Measurements from ENCODE around the gene CP.

- TF ChIP-seq CTCF (IDR thresholded peaks at IDR 0.05; ENCODE audit: insufficient read depth, low read depth, low read length) (no peak), EZH2 (IDR thresholded peaks at IDR 0.05; ENCODE audit: insufficient read depth, low read length) (no peak)
These were observed 17.9 kb downstream of the CP start for GRCh38 chr3:149203758-149204157.

All from astrocyte (in vitro differentiated cells and primary cell).